ENCODE data around the gene ATP11B. TPM values are rescaled to one million over a fixed set of nuclear protein-coding genes. Genes with fewer than 3 reads are reported as not detected.

ATP11B gene
- total RNA-seq, 2 experiments from 2014 or later: 79.4 to 86.7 TPM

DNA sequence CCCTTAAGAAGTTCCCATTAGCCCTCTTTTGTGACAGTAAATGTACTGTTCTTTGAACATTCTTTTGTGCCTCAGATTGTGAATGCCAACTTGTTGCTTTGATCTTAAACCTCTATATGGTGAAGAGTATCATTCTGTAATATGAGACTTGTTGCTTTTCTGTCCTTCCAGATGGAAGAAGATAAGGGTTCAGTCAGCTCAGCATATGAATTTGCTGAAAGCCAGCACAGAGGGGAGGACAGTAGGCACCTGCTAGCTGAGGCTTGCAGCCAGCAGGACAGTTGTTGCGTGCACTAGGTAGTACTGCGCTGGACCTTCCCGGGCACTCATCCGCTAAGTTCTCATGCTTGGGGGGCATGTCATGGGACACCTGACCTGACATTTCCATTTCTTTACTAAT is 112.3 kb downstream of the ATP11B start:
- ChIA-PET POLR2A (no interaction called here), CTCF (no interaction called here)

DNA sequence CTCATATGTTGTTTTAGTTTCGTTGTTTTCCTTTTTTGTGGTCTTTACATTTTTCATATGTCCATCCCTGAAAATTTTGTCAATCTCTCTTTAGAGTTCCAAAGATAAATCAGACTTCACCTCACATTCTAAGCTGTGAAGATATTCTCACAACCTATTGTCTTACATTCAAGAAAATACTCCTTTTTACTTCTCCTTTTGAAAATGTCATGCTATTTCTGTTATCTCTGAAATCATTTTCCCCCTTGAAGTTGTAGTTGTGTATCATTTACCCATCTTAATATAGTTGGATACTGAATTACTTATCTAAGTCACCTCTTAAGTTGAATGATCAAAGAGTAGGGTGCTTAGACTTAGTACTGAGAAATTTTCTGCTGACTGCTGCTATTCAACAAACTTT is 112.7 kb downstream of the ATP11B start:
- POLR2A ChIA-PET: no interaction called here
- CTCF ChIA-PET: no interaction called here

DNA sequence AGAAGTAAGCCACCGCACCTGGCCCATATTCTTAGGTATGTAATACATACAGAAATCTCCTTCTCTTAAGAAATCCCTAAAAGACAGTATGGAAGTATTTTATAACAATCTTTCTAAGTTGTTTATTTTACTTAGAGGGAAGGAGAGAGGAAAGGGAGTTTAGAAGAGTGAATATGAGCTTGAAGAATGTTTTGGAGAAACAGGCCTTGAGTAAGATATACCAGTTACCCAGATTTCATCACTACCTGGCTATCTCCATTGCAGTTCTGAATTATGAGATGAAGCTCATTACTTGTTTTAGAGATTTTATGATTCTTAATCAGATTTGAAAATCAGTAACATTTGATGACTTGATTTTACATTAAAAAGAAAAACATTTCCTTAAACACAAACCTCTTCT is 115.2 kb downstream of the ATP11B start:
- CTCF ChIA-PET: interaction anchor here (1.8 kb wide), 1 partner anchor 11 kb away, joined by 5 read pairs; no protein-coding TSS in a partner anchor
- POLR2A ChIA-PET: no interaction called here

DNA sequence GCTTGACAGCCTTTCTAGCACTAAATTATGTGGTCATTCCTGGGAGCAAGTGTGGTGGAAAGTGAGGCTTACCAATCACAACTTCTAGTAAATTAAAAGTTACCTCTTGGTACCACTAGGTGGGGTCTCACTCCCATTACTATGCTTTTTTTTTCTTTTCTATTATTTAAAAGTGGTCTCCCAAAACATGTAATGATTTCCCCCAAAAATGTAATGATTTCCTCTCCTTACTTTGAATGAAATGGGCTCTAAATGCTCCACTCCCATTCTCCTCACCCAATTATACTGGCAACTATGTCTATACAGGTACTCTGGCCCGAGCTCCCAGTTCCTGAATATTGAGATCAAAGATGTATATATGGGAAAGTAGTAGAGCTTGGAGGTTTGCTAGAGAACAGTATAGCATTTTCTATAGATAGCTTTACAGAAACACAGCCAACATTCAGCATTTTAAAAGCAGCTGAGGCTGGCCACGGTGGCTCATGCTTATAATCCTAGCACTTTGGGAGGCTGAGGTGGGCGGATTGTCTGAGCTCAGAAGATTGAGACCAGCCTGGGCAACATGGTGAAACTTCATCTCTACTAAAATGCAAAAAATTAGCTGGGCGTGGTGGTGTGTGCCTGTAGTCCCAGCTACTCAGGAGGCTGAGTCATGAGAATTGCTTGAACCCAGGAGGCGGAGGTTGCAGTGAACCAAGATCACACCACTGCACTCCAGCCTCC is 116.2 kb downstream of the ATP11B start:
- ChIA-PET POLR2A (interaction anchor here (0.6 kb wide), 2 partner anchors 190 to 639 kb away, joined by 3 read pairs; partner anchors contain the start of gene MCCC1), CTCF (interaction anchor here (0.7 to 1.8 kb wide), 4 partner anchors 10 to 60 kb away, joined by 3 to 6 read pairs (median 5); no protein-coding TSS in a partner anchor)

DNA sequence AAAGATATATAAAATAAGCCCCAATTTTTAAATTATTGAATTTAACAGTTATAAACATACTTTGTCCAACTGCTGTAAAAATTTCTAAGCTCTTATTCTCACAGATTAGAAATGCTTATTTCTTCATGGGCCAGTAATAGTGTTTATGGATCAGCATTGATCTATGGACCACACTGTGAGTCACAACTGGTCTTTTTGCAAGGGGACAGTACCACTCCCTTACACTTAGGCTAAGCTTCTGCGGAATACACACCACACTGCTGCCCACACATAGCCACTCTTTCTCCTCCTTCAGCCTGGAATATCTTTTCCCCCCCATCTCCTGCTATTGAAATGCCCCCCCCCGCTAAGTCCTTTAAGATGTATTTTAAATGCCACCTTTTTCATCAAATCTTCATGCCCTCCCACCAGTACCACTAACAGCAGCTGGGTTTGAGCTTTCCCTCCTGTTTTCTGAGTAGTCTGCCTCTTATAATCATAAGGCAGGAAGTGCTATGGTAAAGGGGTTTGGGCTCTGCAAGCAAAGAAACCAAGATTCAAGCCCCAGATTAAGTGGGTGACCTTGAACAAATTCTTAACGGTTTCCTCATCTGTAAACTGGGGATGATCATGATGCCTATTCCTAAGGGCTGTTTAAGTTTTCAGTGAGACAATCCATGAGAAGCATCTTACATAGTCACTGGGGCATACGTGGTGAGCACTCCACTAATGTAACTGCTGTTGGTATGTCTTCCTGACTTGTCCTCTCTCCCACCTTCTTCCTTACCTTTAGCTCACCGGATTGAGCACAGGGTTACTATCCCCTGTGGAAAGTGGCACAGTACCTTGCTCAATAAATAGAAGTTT is 117.9 kb downstream of the ATP11B start:
- CTCF ChIA-PET: no interaction called here

DNA sequence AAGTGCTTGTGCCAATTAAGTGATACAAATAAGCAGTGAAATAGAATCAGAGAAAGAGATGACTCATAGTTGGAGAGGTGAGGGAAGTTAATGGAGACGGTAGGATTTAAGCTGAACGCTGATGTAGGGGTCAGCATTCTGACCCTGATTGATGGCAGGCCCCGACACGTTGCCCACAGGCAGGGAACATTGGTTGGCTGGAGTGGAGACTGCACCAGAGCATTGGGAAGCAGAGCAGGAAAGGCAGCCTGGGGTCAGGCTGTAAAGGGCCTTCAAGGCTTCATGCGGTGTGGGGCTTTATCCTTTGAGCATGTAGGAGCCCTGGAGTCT is 118.4 kb downstream of the ATP11B start:
- CTCF ChIA-PET: no interaction called here
- POLR2A ChIA-PET: interaction anchor here (0.6 kb wide), 1 partner anchor 171 kb away, joined by 4 read pairs; no protein-coding TSS in a partner anchor

More for the DNA sequence above, 117.9 kb downstream of the ATP11B start:
- POLR2A ChIA-PET: interaction anchor here (0.6 kb wide), 1 partner anchor 171 kb away, joined by 4 read pairs; no protein-coding TSS in a partner anchor

DNA sequence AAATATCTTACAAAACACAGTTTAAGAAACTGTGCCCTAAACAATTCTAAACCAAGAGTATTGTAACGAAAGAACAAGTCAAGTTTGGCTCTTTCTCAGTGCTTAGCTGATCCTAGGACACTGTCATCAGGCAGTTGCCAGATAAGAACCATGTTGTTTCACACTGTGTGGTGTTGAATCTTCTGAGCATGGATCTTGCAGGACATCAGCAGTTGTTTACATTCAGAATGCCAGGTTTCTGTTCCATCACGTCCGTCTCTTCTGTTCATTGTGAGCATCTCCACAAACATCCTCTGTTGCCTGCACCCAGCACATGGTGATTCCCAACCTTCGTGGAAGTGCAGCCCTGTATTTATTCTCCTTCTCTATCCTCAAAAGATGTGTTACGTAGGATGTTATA is 119.2 kb downstream of the ATP11B start:
- ChIA-PET CTCF (interaction anchor here (0.6 kb wide), 1 partner anchor 444 kb away, joined by 3 read pairs; no protein-coding TSS in a partner anchor), POLR2A (no interaction called here)

DNA sequence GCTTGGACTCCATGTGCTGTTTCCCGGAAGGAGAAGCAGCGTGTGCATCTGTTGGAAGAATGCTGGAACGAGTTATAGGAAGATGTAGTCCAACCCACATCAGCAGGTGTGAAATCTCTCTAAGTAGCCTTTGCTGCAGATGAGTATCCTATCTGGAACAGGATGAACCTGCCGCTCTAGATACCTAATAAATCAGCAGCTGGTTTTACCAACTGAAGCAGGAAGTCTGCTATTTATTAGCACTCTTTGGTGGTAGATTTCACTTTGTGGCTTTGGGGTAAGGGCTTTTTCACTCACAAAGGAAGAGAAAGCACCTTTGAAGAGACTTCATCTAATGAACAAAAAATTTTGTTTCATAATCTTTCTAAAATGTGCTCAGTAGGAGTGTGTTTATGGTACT is 120.6 kb downstream of the ATP11B start:
- ChIA-PET CTCF (no interaction called here), POLR2A (no interaction called here)

DNA sequence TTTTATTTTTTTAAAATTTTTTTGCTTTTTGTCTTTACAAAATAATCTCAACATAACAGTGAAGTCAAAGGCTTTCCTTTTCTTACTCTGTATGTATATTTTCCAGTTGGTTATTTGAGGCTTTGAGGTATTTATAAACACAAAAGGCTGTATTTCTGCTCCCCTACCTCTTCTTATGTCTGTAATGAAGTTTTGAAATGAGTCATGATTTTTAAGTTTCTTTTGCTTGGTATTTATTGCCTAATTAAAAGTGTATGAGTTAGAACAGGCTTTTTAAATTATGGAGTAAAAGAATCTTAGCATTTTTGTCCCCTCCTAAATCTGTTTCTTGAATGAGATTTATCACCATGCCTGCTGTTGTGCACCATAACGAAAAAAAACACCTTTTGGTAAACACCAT is 121.0 kb downstream of the ATP11B start:
- ChIA-PET POLR2A (no interaction called here), CTCF (no interaction called here)

DNA sequence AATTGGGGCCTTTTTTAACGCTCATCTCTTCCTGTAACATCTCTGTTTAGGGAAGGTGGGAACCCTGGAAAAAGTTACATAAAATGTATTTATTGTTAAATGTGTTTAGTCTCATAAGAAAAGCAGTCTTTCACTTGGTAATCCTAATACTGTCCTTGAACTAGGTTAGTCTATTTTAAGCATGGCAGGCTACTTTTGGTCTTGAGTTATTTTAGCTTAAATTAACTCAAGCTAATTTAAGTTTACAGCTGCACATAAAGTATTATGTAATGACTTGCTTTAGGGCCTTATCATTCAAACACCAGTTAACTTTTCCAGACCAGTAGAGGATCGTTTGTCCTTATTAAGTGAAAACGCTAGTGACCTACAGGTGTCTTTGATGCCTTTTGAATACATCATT is 123.8 kb downstream of the ATP11B start:
- ChIA-PET POLR2A (no interaction called here), CTCF (no interaction called here)

DNA sequence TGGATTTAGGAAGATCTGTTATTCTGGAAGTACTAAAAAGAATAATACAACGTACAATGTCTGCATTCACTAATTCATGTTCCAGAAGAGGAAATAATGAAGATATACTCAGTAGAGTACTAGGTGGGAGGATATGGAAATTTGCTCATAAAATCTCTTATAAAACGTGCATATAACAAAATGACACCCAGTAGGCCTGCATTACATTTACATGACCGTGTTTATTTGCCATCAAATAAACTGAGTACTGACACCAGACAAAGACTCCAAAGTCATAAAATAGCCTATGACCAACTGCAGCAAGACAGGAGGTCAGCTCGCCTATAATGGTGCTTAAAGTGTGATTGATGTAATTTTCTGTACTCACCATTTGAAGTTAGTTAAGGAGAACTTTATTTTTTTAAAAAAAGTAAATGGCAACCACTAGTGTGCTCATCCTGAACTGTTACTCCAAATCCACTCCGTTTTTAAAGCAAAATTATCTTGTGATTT is 126.6 kb downstream of the ATP11B start:
- ChIA-PET POLR2A (no interaction called here), CTCF (interaction anchor here (1.5 kb wide), 1 partner anchor 11 kb away, joined by 5 read pairs; no protein-coding TSS in a partner anchor)

DNA sequence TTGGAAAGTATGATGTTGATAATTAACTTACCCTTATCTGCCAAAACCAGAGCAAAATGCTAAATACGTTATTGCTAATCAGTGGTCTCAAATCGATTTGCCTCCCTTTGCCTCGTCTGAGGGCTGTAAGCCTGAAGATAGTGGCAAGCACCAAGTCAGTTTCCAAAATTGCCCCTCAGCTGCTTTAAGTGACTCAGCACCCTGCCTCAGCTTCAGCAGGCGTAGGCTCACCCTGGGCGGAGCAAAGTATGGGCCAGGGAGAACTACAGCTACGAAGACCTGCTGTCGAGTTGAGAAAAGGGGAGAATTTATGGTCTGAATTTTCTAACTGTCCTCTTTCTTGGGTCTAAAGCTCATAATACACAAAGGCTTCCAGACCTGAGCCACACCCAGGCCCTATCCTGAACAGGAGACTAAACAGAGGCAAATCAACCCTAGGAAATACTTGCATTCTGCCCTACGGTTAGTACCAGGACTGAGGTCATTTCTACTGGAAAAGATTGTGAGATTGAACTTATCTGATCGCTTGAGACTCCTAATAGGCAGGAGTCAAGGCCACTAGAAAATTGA is 127.3 kb downstream of the ATP11B start:
- ChIA-PET CTCF (interaction anchor here (1.5 kb wide), 1 partner anchor 11 kb away, joined by 5 read pairs; no protein-coding TSS in a partner anchor), POLR2A (no interaction called here)

DNA sequence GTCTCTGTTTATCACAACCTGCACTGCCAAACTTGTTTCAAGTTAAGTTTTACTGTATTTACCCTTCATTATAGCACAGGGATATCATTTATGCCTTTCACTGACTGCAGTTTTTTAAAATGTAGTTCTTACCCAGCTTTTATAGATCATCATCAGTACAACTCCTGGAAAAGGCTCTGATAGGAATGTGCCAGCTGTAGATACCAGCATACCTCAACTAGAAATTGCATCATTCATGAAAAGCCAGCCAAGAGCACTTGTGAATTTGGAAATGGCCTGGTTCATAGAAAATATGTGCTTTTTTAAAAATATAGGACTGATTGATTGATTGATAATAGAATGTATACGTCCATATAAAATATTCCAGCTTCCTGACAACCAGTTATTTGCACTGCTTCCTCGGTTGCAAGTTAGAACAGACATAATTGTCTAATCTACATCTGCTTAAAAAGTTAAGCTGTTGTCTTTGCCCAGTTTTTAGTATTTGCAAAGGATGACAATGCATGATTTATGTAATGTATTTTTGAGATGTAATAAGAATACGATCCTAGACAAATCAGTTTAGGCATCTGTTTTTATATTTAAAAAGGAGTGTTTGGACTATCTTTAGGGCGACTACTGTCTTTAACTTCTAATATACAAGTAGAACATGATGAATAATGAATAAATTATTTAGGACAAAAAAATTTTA is 128.5 kb downstream of the ATP11B start:
- ChIA-PET CTCF (interaction anchor here (0.6 kb wide), 1 partner anchor 12 kb away, joined by 6 read pairs; no protein-coding TSS in a partner anchor), POLR2A (no interaction called here)

DNA sequence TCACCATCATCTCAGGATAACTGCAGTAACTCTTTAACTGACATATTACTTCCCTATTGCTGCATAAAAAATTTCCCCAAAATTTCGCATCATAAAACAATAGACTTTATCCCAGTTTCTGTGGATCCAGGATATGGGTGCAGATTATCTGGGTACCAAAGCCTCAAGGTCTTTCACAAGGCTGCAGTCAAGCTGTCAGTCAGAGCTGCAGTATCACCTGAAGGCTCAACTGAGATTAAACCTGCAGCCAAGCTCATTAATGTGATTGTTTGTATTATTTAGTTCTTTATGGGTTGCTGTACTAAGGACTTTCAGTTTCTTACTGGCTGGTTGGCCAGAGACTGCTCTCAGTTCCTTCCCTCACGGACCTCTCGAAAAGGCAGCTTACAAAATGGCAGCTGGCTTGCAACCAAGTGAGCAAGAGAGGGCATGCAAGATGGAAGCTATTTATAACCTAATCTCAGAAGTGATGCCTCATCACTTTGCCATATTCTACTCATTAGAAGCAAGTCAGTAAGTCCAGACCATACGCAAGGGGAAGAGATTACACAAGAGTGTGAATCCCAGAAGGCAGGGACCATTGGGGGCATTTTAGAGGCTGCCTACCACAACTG is 132.1 kb downstream of the ATP11B start:
- POLR2A ChIA-PET: no interaction called here
- CTCF ChIA-PET: no interaction called here

DNA sequence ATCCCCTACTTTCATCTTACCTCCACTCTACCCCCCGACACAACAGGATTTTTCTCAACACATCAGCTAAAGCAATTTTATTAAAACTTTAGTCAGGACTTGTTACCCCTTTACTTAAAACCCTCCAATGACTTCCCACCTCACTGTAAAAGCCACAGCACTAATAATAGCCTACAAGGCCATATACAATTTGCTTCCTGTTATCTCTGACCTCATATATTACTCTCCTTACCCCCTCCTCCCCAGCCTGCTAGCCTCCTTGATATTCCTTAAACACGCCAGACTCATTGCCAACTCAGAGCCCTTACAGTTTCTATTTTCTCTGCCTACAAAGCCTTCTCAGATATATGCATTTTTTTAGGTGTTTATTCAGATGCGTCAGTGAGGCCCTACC is 132.6 kb downstream of the ATP11B start:
- ChIA-PET POLR2A (no interaction called here), CTCF (no interaction called here)

DNA sequence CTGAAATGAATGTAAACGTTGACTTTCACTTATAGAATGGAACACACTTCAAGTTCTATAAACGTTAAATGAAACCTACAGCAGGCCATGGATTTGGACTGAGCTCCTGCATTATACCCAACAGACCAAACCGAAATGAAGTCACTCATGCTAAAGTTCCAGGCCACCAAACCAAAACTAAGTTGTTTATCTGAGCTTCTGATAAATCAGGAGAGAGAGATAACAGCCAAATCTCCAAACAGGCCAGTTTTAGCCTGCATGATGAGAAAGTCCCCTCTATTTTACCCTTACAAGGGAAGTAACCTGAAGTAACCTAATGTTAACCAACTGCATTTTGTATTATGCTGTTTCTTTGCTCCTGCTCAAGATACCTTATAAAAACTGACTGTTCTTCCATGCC is 142.5 kb downstream of the ATP11B start:
- POLR2A ChIA-PET: interaction anchor here (0.6 kb wide), 1 partner anchor 42 kb away, joined by 6 read pairs; no protein-coding TSS in a partner anchor
- CTCF ChIA-PET: no interaction called here

DNA sequence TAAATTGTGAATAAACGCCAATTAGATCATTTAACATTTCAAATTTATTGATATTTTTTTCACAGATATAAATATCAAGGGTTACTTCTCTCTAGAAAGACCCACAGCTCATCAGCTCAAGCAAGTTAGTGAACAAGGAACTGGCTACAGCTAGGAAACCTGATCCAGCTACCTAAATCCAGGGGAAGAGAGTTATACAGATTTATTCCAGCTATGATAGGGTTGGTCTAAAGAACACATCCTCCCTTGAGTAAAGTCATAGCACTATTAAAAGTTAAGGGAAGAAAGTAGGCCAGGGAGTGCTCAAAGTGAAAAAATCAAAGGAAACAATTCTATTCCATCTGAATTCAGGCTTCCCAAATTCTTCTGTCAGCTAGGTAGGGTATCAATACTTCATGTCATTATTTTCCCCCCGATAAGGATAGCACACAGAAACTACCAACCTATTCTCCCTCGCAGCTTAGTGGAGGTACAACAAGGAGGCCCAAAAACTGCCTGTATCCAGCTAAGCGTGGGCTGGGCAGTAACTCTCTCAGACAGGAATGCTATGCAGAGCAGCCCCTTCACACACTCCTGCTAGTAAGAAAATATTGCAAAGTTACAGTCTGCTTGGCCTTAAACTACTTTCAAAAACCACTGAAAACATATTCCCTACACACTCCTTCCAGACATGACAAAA is 143.1 kb downstream of the ATP11B start:
- POLR2A ChIA-PET: interaction anchor here (0.6 kb wide), 1 partner anchor 41 kb away, joined by 6 read pairs; no protein-coding TSS in a partner anchor
- CTCF ChIA-PET: no interaction called here

DNA sequence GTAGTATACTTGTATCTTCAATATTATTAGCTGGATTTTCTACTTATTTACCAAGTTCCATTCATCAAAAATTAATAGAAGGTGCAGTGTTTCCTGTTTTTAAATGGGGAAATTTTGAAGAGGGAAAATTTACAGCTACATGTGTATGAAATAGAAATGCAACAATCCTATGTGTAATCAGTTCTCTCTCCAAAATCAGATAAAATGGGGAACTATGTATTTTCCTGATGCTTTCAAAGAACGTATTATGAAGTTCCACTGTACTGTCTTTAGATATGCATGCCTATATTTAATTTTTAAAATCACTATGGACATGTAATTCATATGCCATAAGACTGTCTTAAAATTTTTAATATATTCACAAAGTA is 143.6 kb downstream of the ATP11B start:
- CTCF ChIA-PET: no interaction called here
- POLR2A ChIA-PET: no interaction called here

All from activated CD8-positive, alpha-beta memory T cell treated with anti-CD3 and anti-CD28 coated beads for 36 hours (primary cell).